Stimulated activated CD8-positive, alpha-beta memory T cell treated with anti-CD3 and anti-CD28 coated beads, Interleukin-12 subunit alpha, Interleukin-12 subunit beta, amount 100 ng/mL, for 4 hours (primary cell): ENCODE data around the gene EARS2.
A peak's percentile ranks its signal among the peaks of the same experiment; 100 is the strongest.
"Not testable (repeated sequence)": the region's sequence is repeated elsewhere in the genome, so short reads cannot be mapped to it uniquely, and the experiment has no call there.

ENCODE experiments used
- DNase-seq: peaks from one replicate; pipeline ENCODE4 v3.0.0-alpha.2; 2020; ENCODE audit warnings: low read depth

EARS2 gene

GRCh38 chr16:23505671-23506605 lies 51.2 kb downstream of the EARS2 start:
- DNase-seq = no peak

GRCh38 chr16:23505180-23505665 lies 51.9 kb downstream of the EARS2 start:
- no peak for DNase-seq

- DNase-seq = peak; percentile 63
Measured at GRCh38 chr16:23504453-23505179, 52.5 kb downstream of the EARS2 start.

- no peak for DNase-seq
Measured at GRCh38 chr16:23504076-23504452, 53.1 kb downstream of the EARS2 start.

GRCh38 chr16:23502466-23502865 lies 54.7 kb downstream of the EARS2 start:
- DNase-seq = no peak

- no peak for DNase-seq
Measured at GRCh38 chr16:23501291-23501690, 55.9 kb downstream of the EARS2 start.

GRCh38 chr16:23500862-23501225 lies 56.3 kb downstream of the EARS2 start:
- DNase-seq = no peak

GRCh38 chr16:23500212-23500861 lies 56.8 kb downstream of the EARS2 start:
- no peak for DNase-seq

- no peak for DNase-seq
Measured at GRCh38 chr16:23499801-23500200, 57.3 kb downstream of the EARS2 start.

- no peak for DNase-seq
Measured at GRCh38 chr16:23498863-23499262, 58.3 kb downstream of the EARS2 start.

GRCh38 chr16:23497543-23497868 lies 59.6 kb downstream of the EARS2 start:
- no peak for DNase-seq

- no peak for DNase-seq
Measured at GRCh38 chr16:23496821-23497542, 60.2 kb downstream of the EARS2 start.

GRCh38 chr16:23495671-23496070 lies 61.5 kb downstream of the EARS2 start:
- no peak for DNase-seq

- DNase-seq = no peak
Measured at GRCh38 chr16:23494188-23494587, 63.0 kb downstream of the EARS2 start.

- DNase-seq = no peak
Measured at GRCh38 chr16:23491490-23492391, 65.4 kb downstream of the EARS2 start.

- no peak for DNase-seq
Measured at GRCh38 chr16:23486480-23486879, 70.7 kb downstream of the EARS2 start.

GRCh38 chr16:23485841-23486240 lies 71.3 kb downstream of the EARS2 start:
- no peak for DNase-seq

GRCh38 chr16:23485257-23485614 lies 71.9 kb downstream of the EARS2 start:
- DNase-seq = no peak

GRCh38 chr16:23484510-23485256 lies 72.5 kb downstream of the EARS2 start:
- no peak for DNase-seq

- DNase-seq = not testable (repeated sequence)
Measured at GRCh38 chr16:23483492-23483891, 73.7 kb downstream of the EARS2 start.
